ENCODE data around the gene TRIM50. TPM values are rescaled to one million over a fixed set of nuclear protein-coding genes. Genes with fewer than 3 reads are reported as not detected.

Gene TRIM50
- total and polyA plus RNA-seq, 8 donors, result 10.8 to 69.4 (median 31.7) TPM; not detected in 1

- Histone ChIP-seq H3K4me3 (peak overlapping the region; percentile 17 to 39 (median 24)), H3K9me3 (no peaks in the 10 kb centered on the region), H3K27ac (peak overlapping the region in 4 of 5 donors; percentile 42 to 57 (median 52)), H3K27me3 (peaks cover 0 to 18% (median 0%) of the 10 kb centered on the region in 3 donors), H3K36me3 (no peaks in the 10 kb centered on the region), H3K4me1 (peaks cover 5 to 18% (median 16%) of the 10 kb centered on the region in 4 donors)
- intact Hi-C loops (cut with DNase I; ENCODE audit: low total_unique reads), result no loop called here
- 50 to 76% (median 60%) methylated on average over 19 to 21 of the region's 21 CpGs for WGBS, 5 donors
- TF ChIP-seq CTCF (IDR thresholded peaks at IDR 0.05), result no peak
- no peak for TF ChIP-seq EP300 (IDR thresholded peaks at IDR 0.05)
- TF ChIP-seq POLR2A (IDR thresholded peaks at IDR 0.05), result no peak
- no peak for TF ChIP-seq POLR2AphosphoS5 (IDR thresholded peaks at IDR 0.05)
- DNase-seq, result no peak
Observed at GRCh38 chr7:73358590-73359275, 30.9 kb upstream of the TRIM50 start.

- no peaks in the 10 kb centered on the region for H3K36me3 ChIP-seq
Observed at GRCh38 chr7:73356159-73356558, 28.3 kb upstream of the TRIM50 start.

GRCh38 chr7:73354821-73355220, 26.9 kb upstream of the TRIM50 start:
- H3K9me3 ChIP-seq, result peaks cover 0 to 3% (median 0%) of the 10 kb centered on the region in 4 donors
- H3K27ac ChIP-seq, result no peak overlapping the region
- intact Hi-C loops (cut with DNase I; ENCODE audit: low total_unique reads), result no loop called here
- no peak for DNase-seq
- no peaks in the 10 kb centered on the region for H3K36me3 ChIP-seq
- H3K4me3 ChIP-seq, result no peak overlapping the region
- H3K4me1 ChIP-seq, result peaks cover 5 to 18% (median 16%) of the 10 kb centered on the region in 4 donors
- TF ChIP-seq POLR2A (IDR thresholded peaks at IDR 0.05), result no peak
- no peak for TF ChIP-seq POLR2AphosphoS5 (IDR thresholded peaks at IDR 0.05)
- TF ChIP-seq EP300 (IDR thresholded peaks at IDR 0.05), result no peak
- TF ChIP-seq CTCF (IDR thresholded peaks at IDR 0.05), result no peak
- H3K27me3 ChIP-seq, result peaks cover 0 to 15% (median 0%) of the 10 kb centered on the region in 3 donors
- WGBS, 5 donors, result 81 to 95% (median 89%) methylated on average over 13 to 17 of the region's 17 CpGs

More at GRCh38 chr7:73356159-73356558, 28.3 kb upstream of the TRIM50 start:
- Histone ChIP-seq H3K9me3 (peaks cover 0 to 3% (median 0%) of the 10 kb centered on the region in 4 donors), H3K4me3 (no peak overlapping the region), H3K4me1 (peaks cover 5 to 18% (median 16%) of the 10 kb centered on the region in 4 donors), H3K27me3 (peaks cover 0 to 16% (median 0%) of the 10 kb centered on the region in 3 donors), H3K27ac (no peak overlapping the region)
- TF ChIP-seq CTCF (IDR thresholded peaks at IDR 0.05) (no peak), POLR2AphosphoS5 (IDR thresholded peaks at IDR 0.05) (no peak), POLR2A (IDR thresholded peaks at IDR 0.05) (no peak), EP300 (IDR thresholded peaks at IDR 0.05) (no peak)
- WGBS, 5 donors, result 40 to 65% (median 55%) methylated on average over 5 of the region's 5 CpGs
- intact Hi-C loops (cut with DNase I; ENCODE audit: low total_unique reads), result no loop called here
- no peak for DNase-seq

GRCh38 chr7:73354196-73354595, 26.3 kb upstream of the TRIM50 start:
- intact Hi-C loops (cut with DNase I; ENCODE audit: low total_unique reads), result no loop called here
- DNase-seq, result no peak
- WGBS, 5 donors, result 88 to 95% (median 90%) methylated on average over 8 to 9 of the region's 9 CpGs

More at GRCh38 chr7:73354196-73354595, 26.3 kb upstream of the TRIM50 start:
- H3K27ac ChIP-seq, result no peak overlapping the region
- H3K4me3 ChIP-seq, result no peak overlapping the region
- peaks cover 5 to 18% (median 15%) of the 10 kb centered on the region in 4 donors for H3K4me1 ChIP-seq
- peaks cover 0 to 3% (median 0%) of the 10 kb centered on the region in 4 donors for H3K9me3 ChIP-seq
- TF ChIP-seq EP300 (IDR thresholded peaks at IDR 0.05) (no peak), POLR2A (IDR thresholded peaks at IDR 0.05) (no peak), CTCF (IDR thresholded peaks at IDR 0.05) (no peak), POLR2AphosphoS5 (IDR thresholded peaks at IDR 0.05) (no peak)
- no peaks in the 10 kb centered on the region for H3K36me3 ChIP-seq
- peaks cover 0 to 8% (median 0%) of the 10 kb centered on the region in 3 donors for H3K27me3 ChIP-seq

Data from stomach (tissue), 9 donors.